Activated gamma-delta T cell treated with Interleukin-2 at 50 U/mL for 16 hours (primary cell): ENCODE measurements around the gene UXS1.

ENCODE experiments used
- DNase-seq: peaks from one replicate; pipeline ENCODE4 v3.0.0-alpha.2; 2020

The UXS1 gene

GRCh38 chr2:106073678-106074406 lies 120.3 kb downstream of the UXS1 start:
- DNase-seq: no peak

- no peak for DNase-seq
Measured at GRCh38 chr2:106070181-106070580, 123.9 kb downstream of the UXS1 start.

GRCh38 chr2:106068451-106068850 lies 125.7 kb downstream of the UXS1 start:
- DNase-seq: no peak

- no peak for DNase-seq
Measured at GRCh38 chr2:106065983-106066820, 127.9 kb downstream of the UXS1 start.

- peak; percentile 22 for DNase-seq
Measured at GRCh38 chr2:106065268-106065982, 128.7 kb downstream of the UXS1 start.

- no peak for DNase-seq
Measured at GRCh38 chr2:106063181-106063580, 130.9 kb downstream of the UXS1 start.

- DNase-seq: no peak
Measured at GRCh38 chr2:106062627-106063026, 131.5 kb downstream of the UXS1 start.

GRCh38 chr2:106061611-106062349 lies 132.3 kb downstream of the UXS1 start:
- no peak for DNase-seq

- no peak for DNase-seq
Measured at GRCh38 chr2:106059416-106060065, 134.6 kb downstream of the UXS1 start.

- DNase-seq: no peak
Measured at GRCh38 chr2:106058469-106059137, 135.5 kb downstream of the UXS1 start.

- DNase-seq: peak; percentile 73
Measured at GRCh38 chr2:106057206-106057605, 136.9 kb downstream of the UXS1 start.

- no peak for DNase-seq
Measured at GRCh38 chr2:106054880-106055655, 139.0 kb downstream of the UXS1 start.

- DNase-seq: no peak
Measured at GRCh38 chr2:106054321-106054720, 139.8 kb downstream of the UXS1 start.

GRCh38 chr2:106053581-106053980 lies 140.5 kb downstream of the UXS1 start:
- no peak for DNase-seq

GRCh38 chr2:106053116-106053515 lies 141.0 kb downstream of the UXS1 start:
- DNase-seq: no peak

- no peak for DNase-seq
Measured at GRCh38 chr2:106044859-106045258, 149.2 kb downstream of the UXS1 start.

GRCh38 chr2:106044021-106044420 lies 150.1 kb downstream of the UXS1 start:
- no peak for DNase-seq
